ENCODE data around the gene CELSR1. TPM values are rescaled to one million over a fixed set of nuclear protein-coding genes. Genes with fewer than 3 reads are reported as not detected.
"Not testable (repeated sequence)": the region's sequence is repeated elsewhere in the genome, so short reads cannot be mapped to it uniquely, and the experiment has no call there.

CELSR1 gene
- polyA plus RNA-seq, 3 donors, result 25.6 to 29.4 (median 29.4) TPM

- DNase-seq, result no peak
Observed at GRCh38 chr22:46534901-46535630, 2.4 kb downstream of the CELSR1 start.

GRCh38 chr22:46534177-46534776 lies 3.1 kb downstream of the CELSR1 start:
- DNase-seq, result no peak

- no peak for DNase-seq
Observed at GRCh38 chr22:46533070-46533833, 4.2 kb downstream of the CELSR1 start.

- DNase-seq, result no peak
Observed at GRCh38 chr22:46532416-46532815, 5.0 kb downstream of the CELSR1 start.

GRCh38 chr22:46531581-46532175 lies 5.7 kb downstream of the CELSR1 start:
- DNase-seq, result no peak

GRCh38 chr22:46528121-46528610 lies 9.3 kb downstream of the CELSR1 start:
- DNase-seq, result no peak

GRCh38 chr22:46526244-46526839 lies 11.1 kb downstream of the CELSR1 start:
- no peak for DNase-seq

- no peak for DNase-seq
Observed at GRCh38 chr22:46525389-46526243, 11.8 kb downstream of the CELSR1 start.

GRCh38 chr22:46524203-46524740 lies 13.1 kb downstream of the CELSR1 start:
- DNase-seq, result no peak

- no peak for DNase-seq
Observed at GRCh38 chr22:46522797-46523196, 14.6 kb downstream of the CELSR1 start.

GRCh38 chr22:46521994-46522393 lies 15.4 kb downstream of the CELSR1 start:
- no peak for DNase-seq

- no peak for DNase-seq
Observed at GRCh38 chr22:46520880-46521279, 16.5 kb downstream of the CELSR1 start.

- DNase-seq, result no peak
Observed at GRCh38 chr22:46519377-46519776, 18.0 kb downstream of the CELSR1 start.

GRCh38 chr22:46518542-46519325 lies 18.7 kb downstream of the CELSR1 start:
- no peak for DNase-seq

GRCh38 chr22:46518038-46518437 lies 19.4 kb downstream of the CELSR1 start:
- DNase-seq, result no peak

- no peak for DNase-seq
Observed at GRCh38 chr22:46517255-46517761, 20.1 kb downstream of the CELSR1 start.

GRCh38 chr22:46516638-46517037 lies 20.8 kb downstream of the CELSR1 start:
- DNase-seq, result no peak

GRCh38 chr22:46516112-46516487 lies 21.3 kb downstream of the CELSR1 start:
- DNase-seq, result not testable (repeated sequence)
